ENCODE measurements around the gene SURF4.
"Not testable (repeated sequence)": the region's sequence is repeated elsewhere in the genome, so short reads cannot be mapped to it uniquely, and the experiment has no call there.

The SURF4 gene

GRCh38 chr9:133402689-133403088 lies 26.8 kb upstream of the SURF4 start:
- peaks cover 26% of the 10 kb centered on the region for H3K36me3 ChIP-seq (ENCODE audit: insufficient read depth, low read length)
- no peak overlapping the region for H3K9ac ChIP-seq (ENCODE audit: insufficient read length)
- no peak overlapping the region for H3K4me3 ChIP-seq
- no peak for DNase-seq (ENCODE audit: low read depth, low spot score)
- H3K9me3 ChIP-seq (ENCODE audit: low read depth, low read length) = no peaks in the 10 kb centered on the region
- H3K27ac ChIP-seq = no peak overlapping the region
- TF ChIP-seq FOXP2 (optimal IDR thresholded peaks at IDR 0.05; ENCODE audit: control extremely low read depth, extremely low read length, insufficient read depth) = no peak

GRCh38 chr9:133401588-133401987 lies 25.7 kb upstream of the SURF4 start:
- TF ChIP-seq FOXP2 (optimal IDR thresholded peaks at IDR 0.05; ENCODE audit: control extremely low read depth, extremely low read length, insufficient read depth) (no peak), POLR2AphosphoS5 (IDR thresholded peaks at IDR 0.05; ENCODE audit: borderline replicate concordance, low read depth, low read length) (no peak; the same call in 1 of the 2 replicates), EZH2 (IDR thresholded peaks at IDR 0.05) (no peak)
- no peak for DNase-seq (ENCODE audit: low read depth, low spot score)
- H3K36me3 ChIP-seq (ENCODE audit: insufficient read depth, low read length) = peaks cover 15% of the 10 kb centered on the region
- no peak overlapping the region for H3K9ac ChIP-seq (ENCODE audit: insufficient read length)
- H3K4me3 ChIP-seq = no peak overlapping the region
- no peak overlapping the region for H3K27ac ChIP-seq
- H3K9me3 ChIP-seq (ENCODE audit: low read depth, low read length) = no peaks in the 10 kb centered on the region

- H3K9me3 ChIP-seq (ENCODE audit: low read depth, low read length) = no peaks in the 10 kb centered on the region
- no peak for TF ChIP-seq FOXP2 (optimal IDR thresholded peaks at IDR 0.05; ENCODE audit: control extremely low read depth, extremely low read length, insufficient read depth)
- TF ChIP-seq EZH2 (IDR thresholded peaks at IDR 0.05) = no peak
- peak; percentile 22; the same call in 1 of the 2 replicates for TF ChIP-seq POLR2AphosphoS5 (IDR thresholded peaks at IDR 0.05; ENCODE audit: borderline replicate concordance, low read depth, low read length)
- no peak overlapping the region for H3K9ac ChIP-seq (ENCODE audit: insufficient read length)
- H3K27ac ChIP-seq = no peak overlapping the region
- peaks cover 2% of the 10 kb centered on the region for H3K36me3 ChIP-seq (ENCODE audit: insufficient read depth, low read length)
- no peak for DNase-seq (ENCODE audit: low read depth, low spot score)
- H3K4me3 ChIP-seq = no peak overlapping the region
These were observed 24.4 kb upstream of the SURF4 start for GRCh38 chr9:133400292-133400691.

- Histone ChIP-seq H3K9me3 (ENCODE audit: low read depth, low read length) (no peaks in the 10 kb centered on the region), H3K4me3 (no peak overlapping the region), H3K9ac (ENCODE audit: insufficient read length) (no peak overlapping the region), H3K27ac (no peak overlapping the region), H3K36me3 (ENCODE audit: insufficient read depth, low read length) (no peaks in the 10 kb centered on the region)
- TF ChIP-seq POLR2AphosphoS5 (IDR thresholded peaks at IDR 0.05; ENCODE audit: borderline replicate concordance, low read depth, low read length) (no peak), EZH2 (IDR thresholded peaks at IDR 0.05) (no peak), FOXP2 (optimal IDR thresholded peaks at IDR 0.05; ENCODE audit: control extremely low read depth, extremely low read length, insufficient read depth) (no peak)
- DNase-seq (ENCODE audit: low read depth, low spot score) = no peak
These were observed 22.0 kb upstream of the SURF4 start for GRCh38 chr9:133397895-133398294.

- H3K9me3 ChIP-seq (ENCODE audit: low read depth, low read length) = no peaks in the 10 kb centered on the region
- H3K4me3 ChIP-seq = no peak overlapping the region
- no peak overlapping the region for H3K9ac ChIP-seq (ENCODE audit: insufficient read length)
- no peak overlapping the region for H3K27ac ChIP-seq
- no peak for TF ChIP-seq POLR2AphosphoS5 (IDR thresholded peaks at IDR 0.05; ENCODE audit: borderline replicate concordance, low read depth, low read length)
- no peak for TF ChIP-seq FOXP2 (optimal IDR thresholded peaks at IDR 0.05; ENCODE audit: control extremely low read depth, extremely low read length, insufficient read depth)
- no peaks in the 10 kb centered on the region for H3K36me3 ChIP-seq (ENCODE audit: insufficient read depth, low read length)
- no peak for DNase-seq (ENCODE audit: low read depth, low spot score)
These were observed 21.5 kb upstream of the SURF4 start for GRCh38 chr9:133397370-133397769.

GRCh38 chr9:133396952-133397351 lies 21.1 kb upstream of the SURF4 start:
- H3K27ac ChIP-seq = no peak overlapping the region
- H3K9ac ChIP-seq (ENCODE audit: insufficient read length) = no peak overlapping the region
- DNase-seq (ENCODE audit: low read depth, low spot score) = no peak
- H3K4me3 ChIP-seq = no peak overlapping the region
- H3K9me3 ChIP-seq (ENCODE audit: low read depth, low read length) = no peaks in the 10 kb centered on the region
- no peaks in the 10 kb centered on the region for H3K36me3 ChIP-seq (ENCODE audit: insufficient read depth, low read length)
- TF ChIP-seq POLR2AphosphoS5 (IDR thresholded peaks at IDR 0.05; ENCODE audit: borderline replicate concordance, low read depth, low read length) (no peak), EZH2 (IDR thresholded peaks at IDR 0.05) (no peak), FOXP2 (optimal IDR thresholded peaks at IDR 0.05; ENCODE audit: control extremely low read depth, extremely low read length, insufficient read depth) (no peak)

- no peak for DNase-seq (ENCODE audit: low read depth, low spot score)
- TF ChIP-seq POLR2AphosphoS5 (IDR thresholded peaks at IDR 0.05; ENCODE audit: borderline replicate concordance, low read depth, low read length) (no peak), FOXP2 (optimal IDR thresholded peaks at IDR 0.05; ENCODE audit: control extremely low read depth, extremely low read length, insufficient read depth) (no peak), EZH2 (IDR thresholded peaks at IDR 0.05) (no peak)
- Histone ChIP-seq H3K4me3 (no peak overlapping the region), H3K27ac (no peak overlapping the region), H3K9me3 (ENCODE audit: low read depth, low read length) (no peaks in the 10 kb centered on the region), H3K9ac (ENCODE audit: insufficient read length) (no peak overlapping the region), H3K36me3 (ENCODE audit: insufficient read depth, low read length) (no peaks in the 10 kb centered on the region)
These were observed 18.9 kb upstream of the SURF4 start for GRCh38 chr9:133394687-133395271.

GRCh38 chr9:133393399-133393798 lies 17.5 kb upstream of the SURF4 start:
- Histone ChIP-seq H3K9me3 (ENCODE audit: low read depth, low read length) (no peaks in the 10 kb centered on the region), H3K4me3 (no peak overlapping the region), H3K27ac (no peak overlapping the region), H3K9ac (ENCODE audit: insufficient read length) (no peak overlapping the region), H3K36me3 (ENCODE audit: insufficient read depth, low read length) (no peaks in the 10 kb centered on the region)
- DNase-seq (ENCODE audit: low read depth, low spot score) = no peak
- TF ChIP-seq POLR2AphosphoS5 (IDR thresholded peaks at IDR 0.05; ENCODE audit: borderline replicate concordance, low read depth, low read length) (no peak), EZH2 (IDR thresholded peaks at IDR 0.05) (no peak), FOXP2 (optimal IDR thresholded peaks at IDR 0.05; ENCODE audit: control extremely low read depth, extremely low read length, insufficient read depth) (no peak)

- H3K9ac ChIP-seq (ENCODE audit: insufficient read length); DNase-seq (ENCODE audit: low read depth, low spot score); H3K4me3 ChIP-seq; H3K36me3 ChIP-seq (ENCODE audit: insufficient read depth, low read length); H3K27ac ChIP-seq; H3K9me3 ChIP-seq (ENCODE audit: low read depth, low read length): not testable (repeated sequence)
These were observed 16.4 kb upstream of the SURF4 start for GRCh38 chr9:133392308-133392707.

- not testable (repeated sequence) for H3K27ac ChIP-seq; H3K9me3 ChIP-seq (ENCODE audit: low read depth, low read length); H3K36me3 ChIP-seq (ENCODE audit: insufficient read depth, low read length); DNase-seq (ENCODE audit: low read depth, low spot score); H3K9ac ChIP-seq (ENCODE audit: insufficient read length); H3K4me3 ChIP-seq
These were observed 15.6 kb upstream of the SURF4 start for GRCh38 chr9:133391449-133391848.
